HG02763 (cell line): Measurements from ENCODE around the gene NHLRC4.
"Not testable (repeated sequence)": the region's sequence is repeated elsewhere in the genome, so short reads cannot be mapped to it uniquely, and the experiment has no call there.

ENCODE experiments used
- ATAC-seq: cut with Tn5 transposase; IDR thresholded peaks from one replicate; pipeline ENCODE4 v1.9.1; 2021; ENCODE audit warnings: mild to moderate bottlenecking, moderate library complexity; ENCODE audit not compliant: unreplicated experiment

Gene NHLRC4

DNA sequence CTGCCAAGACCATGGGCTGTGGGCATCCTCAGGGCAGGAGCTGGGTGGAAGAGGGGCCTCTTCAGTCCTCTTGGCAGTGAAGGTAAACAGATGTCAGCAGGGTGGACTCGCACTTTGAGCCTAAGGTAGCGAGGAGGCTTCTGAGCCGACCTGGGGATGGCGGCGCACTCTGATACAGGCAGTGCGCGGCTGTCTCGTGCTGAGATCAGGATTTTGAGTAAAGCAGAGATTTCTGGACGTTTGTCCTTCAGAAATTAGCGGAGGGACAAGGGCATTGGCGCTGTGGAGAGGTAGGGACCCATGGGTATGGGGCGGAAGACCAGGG lies 29.9 kb downstream of the NHLRC4 start:
- no peak for ATAC-seq

DNA sequence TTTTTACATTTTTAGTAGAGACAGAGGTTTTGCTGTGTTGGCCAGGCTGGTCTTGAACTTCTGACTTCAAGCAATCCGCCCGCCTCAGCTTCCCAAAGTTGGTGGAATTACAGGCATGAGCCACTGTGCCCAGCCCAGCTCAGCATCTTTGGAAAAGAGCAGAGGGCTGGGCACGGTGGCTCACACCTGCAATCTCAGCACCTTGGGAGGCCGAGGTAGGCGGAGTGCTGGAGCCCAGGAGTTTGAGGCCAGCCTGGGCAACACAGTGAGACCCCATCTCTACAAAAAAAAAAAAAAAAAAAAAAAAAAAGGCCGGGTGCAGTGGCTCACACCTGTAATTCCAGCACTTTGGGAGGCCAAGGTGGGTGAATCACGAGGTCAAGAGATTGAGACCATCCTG lies 30.9 kb downstream of the NHLRC4 start:
- not testable (repeated sequence) for ATAC-seq

DNA sequence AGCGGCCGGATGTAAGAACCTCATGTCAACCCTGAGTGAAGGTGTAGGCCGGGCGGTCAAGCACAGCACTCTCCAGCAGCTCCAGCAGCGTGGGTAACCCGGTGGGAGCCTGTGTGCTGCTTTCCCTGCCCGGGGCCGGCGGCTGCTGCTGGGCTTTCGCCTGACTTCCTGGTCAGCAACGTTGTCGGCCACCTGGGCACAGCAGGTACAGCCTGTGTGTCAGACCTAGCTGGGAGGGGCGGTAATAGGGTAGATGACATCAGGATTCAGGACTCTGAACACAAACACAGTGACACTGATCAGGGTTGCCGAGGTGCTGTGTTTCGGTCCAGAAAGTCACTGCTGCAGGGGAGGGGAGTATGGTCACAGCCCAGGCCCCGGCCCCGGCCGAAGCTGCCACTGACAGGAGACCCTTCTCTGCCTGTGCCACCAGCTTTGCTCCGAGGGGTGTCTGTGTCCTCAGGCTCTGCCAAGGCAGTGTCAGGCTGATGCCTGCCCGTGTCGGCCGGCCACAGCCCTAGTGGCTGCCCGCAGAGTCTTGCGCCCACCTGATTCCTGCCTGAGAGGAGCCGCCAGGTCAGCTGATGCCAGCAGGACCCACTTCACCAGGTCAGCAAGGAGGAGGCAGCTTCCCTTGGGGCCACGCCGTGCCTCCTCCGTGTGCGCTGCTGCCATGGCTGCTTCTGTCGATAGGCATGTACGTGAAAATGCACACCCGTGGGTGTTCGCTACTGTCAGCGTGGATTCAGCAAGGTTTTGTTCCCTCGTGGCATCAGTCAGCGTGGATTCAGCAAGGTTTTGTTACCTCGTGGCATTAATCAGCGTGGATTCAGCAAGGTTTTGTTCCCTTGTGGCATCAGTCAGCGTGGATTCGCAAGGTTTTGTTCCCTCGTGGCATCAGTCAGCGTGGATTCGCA lies 32.3 kb downstream of the NHLRC4 start:
- no peak for ATAC-seq

DNA sequence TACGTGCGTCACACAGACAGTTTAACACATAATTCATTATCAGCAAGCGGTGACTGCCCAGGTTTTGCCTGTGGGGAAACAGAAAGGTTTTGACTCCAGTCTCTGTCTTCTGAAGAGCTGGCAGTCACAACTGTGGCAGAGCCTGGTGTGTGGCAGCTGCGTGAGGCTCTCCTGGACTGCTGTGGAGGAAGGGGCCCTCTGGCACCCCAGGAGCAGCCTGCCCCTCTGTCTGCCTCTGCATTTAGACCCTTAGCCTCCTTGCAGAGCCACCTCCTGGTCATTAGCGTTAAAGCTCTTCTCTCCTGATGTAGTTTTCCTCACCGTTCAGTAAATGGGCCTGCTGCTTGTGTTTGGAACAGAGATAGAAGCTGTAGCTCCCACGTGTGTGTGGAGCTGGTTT lies 34.0 kb downstream of the NHLRC4 start:
- ATAC-seq: no peak

DNA sequence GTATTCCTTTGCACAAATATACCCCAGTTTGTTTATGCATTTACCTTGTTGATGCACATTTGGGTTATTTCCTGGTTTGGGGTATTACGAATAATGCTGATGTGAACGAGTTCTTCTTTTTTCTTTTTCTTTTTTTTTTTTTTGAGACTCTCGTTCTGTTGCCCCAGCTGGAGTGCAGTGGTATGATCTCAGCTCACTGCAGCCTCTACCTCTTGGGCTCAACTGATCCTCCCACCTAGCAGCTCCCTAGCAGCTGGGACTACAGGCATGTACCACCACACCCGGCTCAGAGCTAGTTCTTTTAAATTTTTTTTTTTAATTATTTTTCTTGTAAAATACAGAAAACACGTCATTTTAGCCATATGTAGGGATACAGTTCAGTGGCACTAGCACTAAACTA lies 37.1 kb downstream of the NHLRC4 start:
- ATAC-seq: no peak

DNA sequence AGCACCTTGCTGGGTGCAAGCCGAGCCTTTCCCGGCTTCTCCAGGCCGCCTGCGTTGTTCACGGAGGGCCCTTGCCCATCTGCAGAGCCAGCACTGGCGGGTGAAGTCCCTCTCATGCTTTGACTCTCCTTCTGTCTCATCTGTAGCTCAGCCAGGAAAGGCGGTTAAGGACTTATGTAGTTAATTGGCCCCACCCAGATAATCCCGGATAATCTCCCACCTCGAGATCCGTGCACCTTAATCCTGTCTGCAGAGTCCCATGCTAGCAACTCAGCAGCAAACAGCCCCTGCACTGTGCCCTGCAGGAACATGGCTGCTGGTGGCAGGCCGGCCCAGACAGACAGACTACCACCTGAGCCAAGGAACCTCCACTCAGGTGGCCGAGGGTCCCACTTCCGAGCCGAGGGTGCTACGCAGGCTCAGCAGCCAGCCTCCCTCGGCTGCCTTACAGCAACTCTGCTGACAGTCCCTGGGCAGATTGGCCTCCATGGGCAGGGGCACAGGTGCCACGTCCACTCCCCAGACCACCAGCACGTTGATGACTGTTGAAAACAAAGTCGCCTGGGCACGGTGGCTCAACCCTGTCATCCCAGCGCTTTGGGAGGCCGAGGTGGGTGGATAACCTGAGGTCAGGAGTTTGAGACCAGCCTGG lies 40.0 kb downstream of the NHLRC4 start:
- ATAC-seq: no peak

DNA sequence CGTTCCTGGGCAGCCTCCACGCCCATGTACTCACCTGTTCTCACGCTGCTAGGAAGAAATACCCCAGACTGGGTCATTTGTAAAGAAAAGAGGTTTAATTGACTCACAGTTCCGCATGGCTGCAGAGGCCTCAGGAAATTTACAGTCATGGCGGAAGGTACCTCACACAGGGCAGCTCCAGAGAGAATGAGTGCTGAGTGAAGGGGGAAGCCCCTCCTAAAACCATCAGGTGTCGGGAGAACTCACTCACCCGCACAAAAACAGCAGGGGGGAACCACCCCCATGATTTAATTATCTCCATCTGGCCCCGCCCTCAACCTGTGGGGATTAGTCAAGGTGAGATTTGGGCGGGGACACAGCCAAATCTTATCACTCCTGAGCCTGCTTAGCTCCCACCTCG lies 41.2 kb downstream of the NHLRC4 start:
- ATAC-seq: no peak

DNA sequence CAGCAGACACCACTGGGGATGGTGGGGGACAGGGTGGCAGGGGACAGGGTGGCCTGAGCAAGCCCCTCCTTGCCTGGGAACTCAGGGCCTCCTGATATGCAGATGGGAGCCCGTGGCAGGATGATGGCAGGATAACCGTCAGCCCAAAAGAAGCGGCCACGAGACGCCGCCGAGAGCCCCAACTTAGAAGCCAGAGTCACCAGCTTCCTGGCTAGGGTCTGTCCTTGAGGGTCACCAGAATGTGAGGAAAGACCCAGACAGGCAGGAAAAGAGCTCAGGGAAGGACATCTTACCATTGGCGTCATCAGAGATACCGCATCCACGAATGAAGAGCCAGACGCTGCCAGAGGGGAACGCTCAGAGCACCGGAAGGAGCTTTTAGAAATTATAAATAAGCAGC lies 42.5 kb downstream of the NHLRC4 start:
- no peak for ATAC-seq

DNA sequence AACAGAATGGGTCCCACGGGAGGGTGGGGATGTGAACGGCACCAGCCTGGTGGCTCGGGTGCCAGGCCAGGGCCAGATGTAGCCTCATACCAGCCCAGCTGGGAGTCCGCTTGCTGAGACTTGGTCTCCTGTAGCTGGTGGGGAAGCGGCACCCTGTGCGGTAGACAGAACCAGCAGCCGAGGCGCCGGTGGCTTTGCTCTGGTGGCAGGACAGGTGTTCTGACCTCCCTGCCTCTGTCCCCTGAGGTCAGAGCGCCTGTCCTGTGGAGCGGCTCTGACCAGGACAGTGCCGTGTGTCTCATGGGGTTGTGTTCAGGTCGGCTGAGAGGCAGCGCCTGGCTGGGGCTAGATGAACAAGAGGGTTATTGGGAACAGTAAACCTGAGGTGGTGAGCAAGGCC lies 43.2 kb downstream of the NHLRC4 start:
- no peak for ATAC-seq

DNA sequence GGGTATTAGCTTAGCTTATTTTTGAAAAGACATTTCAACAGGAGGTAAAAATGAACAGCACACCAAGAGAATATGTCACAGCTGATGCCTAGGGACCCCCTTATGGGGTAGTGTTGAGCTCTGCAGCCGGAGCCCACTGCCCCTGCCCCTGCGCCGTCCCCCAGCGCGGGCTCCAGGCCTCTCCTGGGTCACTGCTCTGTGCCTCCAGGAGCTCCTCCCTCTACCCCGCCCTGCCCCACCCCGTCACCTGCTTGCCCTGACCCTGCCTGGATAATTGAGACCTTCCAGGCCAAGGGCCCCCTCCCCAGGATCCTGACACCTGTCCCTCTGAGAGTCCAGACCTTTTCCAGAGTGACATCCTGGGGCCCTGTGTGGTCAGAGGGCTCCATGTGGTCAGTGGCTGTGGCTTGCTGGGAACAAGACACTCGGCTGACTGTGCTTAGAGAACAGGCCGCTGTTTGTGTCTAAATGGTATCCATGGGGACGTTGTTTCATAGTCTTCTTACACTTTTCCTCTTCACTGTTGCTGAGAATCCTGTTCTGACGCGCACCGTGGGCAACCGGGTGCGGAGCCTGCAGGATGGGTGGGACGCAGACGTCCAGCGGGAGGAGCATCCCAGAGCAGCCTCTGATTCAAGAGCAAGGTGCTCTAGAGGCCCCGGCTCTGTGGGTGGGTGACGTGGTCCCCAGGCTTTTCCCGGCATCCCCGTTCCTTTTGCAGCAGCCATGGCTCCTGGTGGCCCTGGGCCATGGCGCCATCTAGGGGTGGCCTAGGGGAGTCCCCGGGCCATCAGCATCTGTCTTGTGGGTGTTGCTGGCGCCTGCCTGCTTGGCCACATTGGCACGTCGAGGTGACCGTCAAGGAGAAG lies 43.9 kb downstream of the NHLRC4 start:
- ATAC-seq: no peak

DNA sequence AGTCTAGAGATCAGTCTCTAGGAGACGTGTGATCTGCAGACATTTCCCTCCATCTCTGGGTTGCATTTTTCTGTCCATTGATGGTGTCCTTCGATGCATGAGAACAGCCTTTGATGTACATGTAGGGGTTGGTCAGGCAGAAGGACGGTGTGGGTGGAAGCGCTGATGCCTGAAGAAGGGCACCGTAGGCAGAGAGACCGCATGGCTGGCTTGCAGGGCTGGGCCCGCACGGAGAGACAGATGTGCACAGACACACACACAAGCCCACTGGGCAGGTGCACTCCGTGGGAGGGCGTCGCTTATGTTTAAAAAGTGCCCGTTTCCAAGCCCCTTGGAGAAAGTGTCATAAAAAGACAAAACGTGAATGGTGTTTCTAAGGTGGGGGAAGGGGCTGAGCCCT lies 48.3 kb downstream of the NHLRC4 start:
- no peak for ATAC-seq

DNA sequence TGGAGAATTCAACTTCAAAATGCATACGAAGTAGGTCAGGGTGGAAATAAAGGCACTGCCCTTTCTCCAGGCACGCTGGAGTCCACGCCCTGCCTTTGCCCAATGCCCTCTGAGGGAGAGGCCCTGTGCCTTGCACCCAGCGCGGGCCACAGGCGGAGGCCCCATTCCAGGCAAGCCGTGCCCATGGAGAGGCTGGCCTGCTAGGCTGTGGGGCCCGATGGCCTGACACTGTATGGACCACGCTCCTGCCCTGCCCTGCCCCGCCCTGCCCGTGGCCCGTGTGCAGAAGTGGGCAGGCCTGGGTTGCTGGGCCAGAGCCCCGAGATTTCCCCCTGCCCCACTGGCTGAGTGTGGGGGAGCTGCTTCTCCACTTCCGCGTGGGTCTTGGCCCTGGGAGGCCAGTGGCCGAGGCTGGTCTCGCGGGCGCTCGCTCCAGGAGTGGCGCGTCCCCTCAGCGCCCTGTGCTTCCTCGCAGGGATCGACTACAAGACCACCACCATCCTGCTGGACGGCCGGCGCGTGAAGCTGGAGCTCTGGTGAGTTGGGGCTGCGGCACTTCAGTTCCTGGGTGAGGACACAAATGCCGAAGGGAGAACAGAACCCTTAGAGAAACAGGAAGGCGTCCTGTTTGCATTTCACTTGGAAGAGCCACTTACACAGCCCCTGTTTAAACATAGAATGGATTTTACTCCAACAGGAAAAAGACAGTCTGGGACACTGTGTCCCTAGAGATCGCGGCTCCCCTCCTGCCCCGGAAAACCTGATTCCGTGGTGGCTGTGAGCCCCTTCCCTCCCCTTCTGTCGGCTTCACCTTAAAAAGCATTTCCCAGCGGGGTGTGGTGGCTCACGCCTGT lies 50.2 kb downstream of the NHLRC4 start:
- ATAC-seq: no peak

DNA sequence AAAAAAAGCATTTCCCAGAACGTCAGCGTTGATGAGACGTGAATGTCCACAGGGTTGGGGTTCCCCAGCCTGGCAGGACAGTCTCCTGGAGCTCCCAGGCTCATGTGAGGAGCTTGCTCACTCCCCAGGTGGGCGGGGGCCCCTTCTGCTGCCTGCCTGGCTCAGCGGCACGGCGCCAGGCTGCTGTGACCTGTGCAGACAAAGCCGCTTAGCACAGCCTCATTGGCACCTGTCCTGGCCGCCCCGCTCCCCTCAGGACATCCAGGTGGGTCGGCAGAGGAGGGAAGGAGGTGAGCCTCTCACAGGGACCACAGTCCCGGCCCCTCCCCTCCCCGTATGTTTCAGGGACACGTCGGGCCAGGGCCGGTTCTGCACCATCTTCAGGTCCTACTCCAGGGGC lies 51.0 kb downstream of the NHLRC4 start:
- ATAC-seq: no peak
